HG02798 (cell line): Measurements from ENCODE around the gene CEP83.
"Not testable (repeated sequence)": the region's sequence is repeated elsewhere in the genome, so short reads cannot be mapped to it uniquely, and the experiment has no call there.

Source experiments
- ATAC-seq: cut with Tn5 transposase; IDR thresholded peaks from one replicate; pipeline ENCODE4 v1.9.1; 2021; ENCODE audit warnings: mild to moderate bottlenecking; ENCODE audit not compliant: unreplicated experiment, poor library complexity

Gene CEP83

GRCh38 chr12:94459728-94460615 is at the start of gene CEP83:
CEP83 (minus strand) TSS chr12:94459867; CDS start chr12:94412490, 47,377 bp downstream.
- ATAC-seq = peak; percentile 99

- ATAC-seq = no peak
Observed at GRCh38 chr12:94509317-94509716, 49.6 kb upstream of the CEP83 start.

- no peak for ATAC-seq
Observed at GRCh38 chr12:94507455-94507854, 47.8 kb upstream of the CEP83 start.

GRCh38 chr12:94504386-94504785 is 44.7 kb upstream of the CEP83 start:
- ATAC-seq = no peak

GRCh38 chr12:94503619-94504018 is 44.0 kb upstream of the CEP83 start:
- no peak for ATAC-seq

GRCh38 chr12:94500831-94501567 is 41.3 kb upstream of the CEP83 start:
- ATAC-seq = no peak

GRCh38 chr12:94498698-94499097 is 39.0 kb upstream of the CEP83 start:
- ATAC-seq = no peak

- no peak for ATAC-seq
Observed at GRCh38 chr12:94498073-94498472, 38.4 kb upstream of the CEP83 start.

GRCh38 chr12:94495445-94496115 is 35.9 kb upstream of the CEP83 start:
- ATAC-seq = no peak

GRCh38 chr12:94491489-94491888 is 31.8 kb upstream of the CEP83 start:
- ATAC-seq = no peak

- ATAC-seq = peak; percentile 92
Observed at GRCh38 chr12:94488463-94488862, 28.8 kb upstream of the CEP83 start.

GRCh38 chr12:94481734-94482133 is 22.1 kb upstream of the CEP83 start:
- no peak for ATAC-seq

GRCh38 chr12:94469522-94469921 is 9.9 kb upstream of the CEP83 start:
- no peak for ATAC-seq

- no peak for ATAC-seq
Observed at GRCh38 chr12:94460616-94460959, 921 bp upstream of the CEP83 start.

- ATAC-seq = peak; percentile 45
Observed at GRCh38 chr12:94458877-94459727, 565 bp downstream of the CEP83 start.

GRCh38 chr12:94457311-94457710 is 2.4 kb downstream of the CEP83 start:
- no peak for ATAC-seq

GRCh38 chr12:94454318-94454717 is 5.3 kb downstream of the CEP83 start:
- ATAC-seq = not testable (repeated sequence)

- ATAC-seq = no peak
Observed at GRCh38 chr12:94445662-94446061, 14.0 kb downstream of the CEP83 start.

- no peak for ATAC-seq
Observed at GRCh38 chr12:94437303-94437702, 22.4 kb downstream of the CEP83 start.

GRCh38 chr12:94435511-94435927 is 24.1 kb downstream of the CEP83 start:
- no peak for ATAC-seq
